SJCRH30 (cell line): ENCODE data around the gene TBC1D19. TPM values are rescaled to one million over a fixed set of nuclear protein-coding genes. Genes with fewer than 3 reads are reported as not detected.

Experiments
- DNase-seq, 2 experiments: peaks; one replicate each; pipeline ENCODE4 v3.0.0-alpha.2; 2015 to 2020
- H3K27ac ChIP-seq: fragments of 250-450 bp; sonication (Bioruptor Pico); 2 replicates; pipeline ENCODE4 v1.5.1; 2020; ENCODE audit warnings: mild to moderate bottlenecking, moderate library complexity
- H3K27me3 ChIP-seq: fragments of 250-450 bp; sonication (Bioruptor Pico); 2 replicates; pipeline ENCODE4 v1.5.1; 2020; ENCODE audit warnings: mild to moderate bottlenecking, moderate library complexity
- H3K36me3 ChIP-seq: fragments of 250-450 bp; sonication (Bioruptor Pico); 2 replicates; pipeline ENCODE4 v1.5.1; 2020; ENCODE audit warnings: mild to moderate bottlenecking, moderate library complexity
- H3K4me1 ChIP-seq: fragments of 250-450 bp; sonication (Bioruptor Pico); 2 replicates; pipeline ENCODE4 v1.5.1; 2020; ENCODE audit warnings: mild to moderate bottlenecking, moderate library complexity
- H3K4me3 ChIP-seq: fragments of 250-450 bp; sonication (Bioruptor Pico); 2 replicates; pipeline ENCODE4 v1.5.1; 2020; ENCODE audit warnings: mild to moderate bottlenecking, moderate library complexity
- H3K9me3 ChIP-seq: fragments of 250-450 bp; sonication (Bioruptor Pico); replicated peaks from 2 replicates; pipeline ENCODE4 v1.5.1; 2020; ENCODE audit warnings: mild to moderate bottlenecking, moderate library complexity
- total RNA-seq: library from RNA; depleted of rRNA; stranded (reverse); fragments of >200 nt; shearing (Covaris generic); gene quantifications from 2 replicates; pipeline ENCODE4 v1.2.3, GENCODE V29; 2014

TBC1D19 gene
- total RNA-seq, 1 experiment from 2014 or later = 12.5 TPM

- Histone ChIP-seq H3K27ac (no peak overlapping the region), H3K36me3 (no peaks in the 10 kb centered on the region), H3K27me3 (no peaks in the 10 kb centered on the region), H3K9me3 (no peaks in the 10 kb centered on the region), H3K4me1 (peaks cover 3% of the 10 kb centered on the region), H3K4me3 (no peak overlapping the region)
- DNase-seq = no peak
Observed at GRCh38 chr4:26782168-26782829, 198.4 kb downstream of the TBC1D19 start.

GRCh38 chr4:26782830-26783202 lies 198.9 kb downstream of the TBC1D19 start:
- Histone ChIP-seq H3K27ac (no peak overlapping the region), H3K9me3 (no peaks in the 10 kb centered on the region), H3K4me3 (no peak overlapping the region), H3K27me3 (no peaks in the 10 kb centered on the region), H3K36me3 (no peaks in the 10 kb centered on the region), H3K4me1 (peaks cover 6% of the 10 kb centered on the region)
- DNase-seq = no peak

GRCh38 chr4:26784207-26784865 lies 200.5 kb downstream of the TBC1D19 start:
- Histone ChIP-seq H3K9me3 (0 out of 2 replicates have a peak, but pooled peaks cover under 1% of the 10 kb centered on the region), H3K4me1 (peaks cover 16% of the 10 kb centered on the region), H3K27ac (no peak overlapping the region), H3K27me3 (no peaks in the 10 kb centered on the region), H3K4me3 (no peak overlapping the region), H3K36me3 (no peaks in the 10 kb centered on the region)
- no peak for DNase-seq

GRCh38 chr4:26785312-26785711 lies 201.4 kb downstream of the TBC1D19 start:
- DNase-seq = no peak
- H3K36me3 ChIP-seq = no peaks in the 10 kb centered on the region
- no peak overlapping the region for H3K4me3 ChIP-seq
- H3K9me3 ChIP-seq = peaks cover 3% of the 10 kb centered on the region; the same call in 1 of the 2 replicates
- no peak overlapping the region for H3K27ac ChIP-seq
- H3K27me3 ChIP-seq = no peaks in the 10 kb centered on the region
- peaks cover 16% of the 10 kb centered on the region for H3K4me1 ChIP-seq

GRCh38 chr4:26785810-26786209 lies 201.9 kb downstream of the TBC1D19 start:
- no peak for DNase-seq
- H3K27ac ChIP-seq = no peak overlapping the region
- H3K27me3 ChIP-seq = no peaks in the 10 kb centered on the region
- peaks cover 16% of the 10 kb centered on the region for H3K4me1 ChIP-seq
- no peaks in the 10 kb centered on the region for H3K36me3 ChIP-seq
- H3K4me3 ChIP-seq = no peak overlapping the region
- H3K9me3 ChIP-seq = peaks cover 3% of the 10 kb centered on the region; the same call in 1 of the 2 replicates

- Histone ChIP-seq H3K9me3 (peaks cover 3% of the 10 kb centered on the region; the same call in 1 of the 2 replicates), H3K4me1 (peaks cover 16% of the 10 kb centered on the region), H3K27ac (no peak overlapping the region), H3K36me3 (no peaks in the 10 kb centered on the region), H3K27me3 (no peaks in the 10 kb centered on the region), H3K4me3 (no peak overlapping the region)
- DNase-seq = no peak
Observed at GRCh38 chr4:26786916-26787315, 203.0 kb downstream of the TBC1D19 start.

- H3K4me1 ChIP-seq = peaks cover 16% of the 10 kb centered on the region
- peaks cover 3% of the 10 kb centered on the region; the same call in 1 of the 2 replicates for H3K9me3 ChIP-seq
- peak overlapping the region; percentile 37 for H3K4me3 ChIP-seq
- no peaks in the 10 kb centered on the region for H3K27me3 ChIP-seq
- peak; percentile 88 to 92 for DNase-seq
- H3K27ac ChIP-seq = peak overlapping the region; percentile 53
- no peaks in the 10 kb centered on the region for H3K36me3 ChIP-seq
Observed at GRCh38 chr4:26787461-26788340, 203.8 kb downstream of the TBC1D19 start.

GRCh38 chr4:26788341-26788733 lies 204.5 kb downstream of the TBC1D19 start:
- peaks cover 16% of the 10 kb centered on the region for H3K4me1 ChIP-seq
- H3K9me3 ChIP-seq = peaks cover 3% of the 10 kb centered on the region; the same call in 1 of the 2 replicates
- no peak for DNase-seq
- peak overlapping the region; percentile 37 for H3K4me3 ChIP-seq
- no peaks in the 10 kb centered on the region for H3K36me3 ChIP-seq
- H3K27ac ChIP-seq = peak overlapping the region; percentile 53; the same call in 1 of the 2 replicates
- H3K27me3 ChIP-seq = no peaks in the 10 kb centered on the region

GRCh38 chr4:26789208-26789607 lies 205.3 kb downstream of the TBC1D19 start:
- DNase-seq = no peak
- H3K4me1 ChIP-seq = peaks cover 16% of the 10 kb centered on the region
- H3K4me3 ChIP-seq = no peak overlapping the region
- H3K36me3 ChIP-seq = no peaks in the 10 kb centered on the region
- no peaks in the 10 kb centered on the region for H3K27me3 ChIP-seq
- H3K9me3 ChIP-seq = peaks cover 3% of the 10 kb centered on the region; the same call in 1 of the 2 replicates
- no peak overlapping the region for H3K27ac ChIP-seq

- H3K4me1 ChIP-seq = peaks cover 16% of the 10 kb centered on the region
- H3K36me3 ChIP-seq = no peaks in the 10 kb centered on the region
- DNase-seq = no peak
- H3K27me3 ChIP-seq = no peaks in the 10 kb centered on the region
- peaks cover 3% of the 10 kb centered on the region; the same call in 1 of the 2 replicates for H3K9me3 ChIP-seq
- H3K27ac ChIP-seq = no peak overlapping the region
- H3K4me3 ChIP-seq = no peak overlapping the region
Observed at GRCh38 chr4:26791346-26791745, 207.5 kb downstream of the TBC1D19 start.

- Histone ChIP-seq H3K36me3 (no peaks in the 10 kb centered on the region), H3K4me3 (no peak overlapping the region), H3K4me1 (peaks cover 10% of the 10 kb centered on the region), H3K9me3 (peaks cover 3% of the 10 kb centered on the region; the same call in 1 of the 2 replicates), H3K27ac (no peak overlapping the region), H3K27me3 (no peaks in the 10 kb centered on the region)
- DNase-seq = no peak
Observed at GRCh38 chr4:26792639-26793038, 208.8 kb downstream of the TBC1D19 start.

GRCh38 chr4:26793735-26794134 lies 209.9 kb downstream of the TBC1D19 start:
- no peak overlapping the region for H3K27ac ChIP-seq
- H3K9me3 ChIP-seq = peaks cover 3% of the 10 kb centered on the region; the same call in 1 of the 2 replicates
- no peaks in the 10 kb centered on the region for H3K36me3 ChIP-seq
- H3K27me3 ChIP-seq = no peaks in the 10 kb centered on the region
- DNase-seq = peak in 1 of 2 experiments; percentile 44
- H3K4me1 ChIP-seq = peaks cover 4% of the 10 kb centered on the region
- no peak overlapping the region for H3K4me3 ChIP-seq

GRCh38 chr4:26796081-26796480 lies 212.2 kb downstream of the TBC1D19 start:
- Histone ChIP-seq H3K4me1 (peaks cover 5% of the 10 kb centered on the region; the same call in 1 of the 2 replicates), H3K27ac (no peak overlapping the region), H3K27me3 (no peaks in the 10 kb centered on the region), H3K36me3 (no peaks in the 10 kb centered on the region), H3K9me3 (no peaks in the 10 kb centered on the region; the same call in 1 of the 2 replicates), H3K4me3 (no peak overlapping the region)
- DNase-seq = no peak

GRCh38 chr4:26802790-26803189 lies 218.9 kb downstream of the TBC1D19 start:
- Histone ChIP-seq H3K4me1 (peaks cover 27% of the 10 kb centered on the region), H3K4me3 (peak overlapping the region; percentile 44), H3K36me3 (no peaks in the 10 kb centered on the region), H3K27ac (peak overlapping the region; percentile 84), H3K9me3 (no peaks in the 10 kb centered on the region), H3K27me3 (no peaks in the 10 kb centered on the region)
- DNase-seq = peak; percentile 52 to 79
